Measurements from ENCODE around the gene FOXC1. TPM values are rescaled to one million over a fixed set of nuclear protein-coding genes. Genes with fewer than 3 reads are reported as not detected.

Gene FOXC1
- polyA plus RNA-seq, 2 of the 4 experiments (the other 2 are of a cell fraction), result 3.4 to 4.7 TPM

DNA sequence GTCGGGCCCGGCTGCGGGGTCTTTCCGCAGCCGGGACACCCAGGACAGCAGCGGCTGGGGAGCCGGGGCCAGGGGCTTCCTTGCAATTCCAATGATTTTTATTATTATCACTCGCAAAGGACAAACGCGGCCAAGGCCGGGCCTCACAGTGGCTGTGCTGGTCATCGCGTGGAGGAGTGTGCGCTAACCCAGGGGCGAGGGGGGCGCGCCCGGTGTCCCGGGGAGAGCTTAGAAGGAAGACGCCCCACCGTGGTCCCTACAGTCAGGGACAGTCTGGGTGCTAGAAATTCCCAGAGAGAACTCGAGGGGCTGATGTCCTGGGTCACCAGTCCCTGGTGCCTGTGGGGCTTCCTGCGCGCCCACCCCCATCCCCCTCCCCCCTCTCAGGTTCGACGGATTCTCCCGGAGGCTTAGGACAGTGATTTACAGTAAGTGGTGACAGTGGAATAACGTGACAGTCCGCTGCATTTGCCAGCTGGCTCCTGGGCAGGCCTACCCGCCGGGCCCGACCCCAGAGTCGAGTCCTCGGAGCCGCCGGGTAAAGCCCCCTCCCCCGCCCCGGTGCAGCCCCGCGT, 9.5 kb downstream of the FOXC1 start (continued):
- TF ChIP-seq, protein P1, sequence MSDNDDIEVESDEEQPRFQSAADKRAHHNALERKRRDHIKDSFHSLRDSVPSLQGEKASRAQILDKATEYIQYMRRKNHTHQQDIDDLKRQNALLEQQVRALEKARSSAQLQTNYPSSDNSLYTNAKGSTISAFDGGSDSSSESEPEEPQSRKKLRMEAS (IDR thresholded peaks at IDR 0.05), result no peak
- TF ChIP-seq SREBF2 (IDR thresholded peaks at IDR 0.05) (no peak), FOSB (CRISPR knock-in tag; IDR thresholded peaks at IDR 0.05) (no peak), ZC3H11A (IDR thresholded peaks at IDR 0.05) (no peak), ZNF302 (CRISPR knock-in tag; IDR thresholded peaks at IDR 0.05) (no peak), JUNB (IDR thresholded peaks at IDR 0.05) (no peak), ESRRA (IDR thresholded peaks at IDR 0.05; ENCODE audit: borderline replicate concordance, low read length) (no peak)

DNA sequence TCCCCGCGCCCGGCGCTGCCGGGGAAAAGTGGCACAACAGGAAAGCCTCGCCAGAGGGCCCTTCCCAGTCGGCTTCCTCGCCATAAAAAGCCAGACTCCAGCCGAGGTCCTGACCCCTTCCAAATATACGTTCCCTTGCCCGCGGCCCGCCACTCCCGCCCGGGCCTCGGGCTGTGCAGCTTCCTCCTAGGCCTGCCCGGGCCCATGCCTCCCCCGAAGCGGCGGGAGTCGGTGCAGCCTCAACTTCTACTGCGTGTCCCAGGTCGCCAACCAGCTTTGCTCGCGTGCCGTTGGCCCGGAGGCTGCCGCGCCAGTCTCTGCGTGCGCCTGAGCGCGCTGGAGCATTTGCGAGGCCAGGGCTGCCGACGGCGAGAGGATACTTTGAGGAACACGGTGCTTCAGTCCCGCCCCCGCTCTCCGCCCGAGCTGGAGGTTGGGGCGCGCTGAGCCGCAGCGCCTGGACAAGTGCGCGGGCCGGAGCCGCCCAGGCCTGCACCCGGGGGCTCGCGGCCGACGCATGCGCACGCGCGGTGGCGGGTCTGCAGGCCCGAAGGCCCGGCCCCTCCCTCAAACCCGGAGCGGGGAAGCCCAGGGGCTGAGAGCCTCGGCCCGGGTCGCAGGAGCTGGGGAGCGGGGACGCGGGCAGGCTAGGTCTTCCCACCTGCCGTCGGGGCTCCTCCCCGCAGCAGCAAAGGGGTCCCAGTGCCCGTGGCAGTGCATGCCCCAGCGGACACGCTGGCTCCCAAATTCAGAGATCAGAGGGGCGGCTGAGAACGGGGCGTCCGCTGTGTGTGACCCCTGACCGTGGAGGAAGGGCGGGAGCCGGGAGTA, 10.2 kb downstream of the FOXC1 start:
- 93% methylated on average over 39 of the region's 83 CpGs for WGBS (ENCODE audit: missing lambda C conversion rate)
- no peak for FAIRE-seq

More for the DNA sequence above, 10.2 kb downstream of the FOXC1 start:
- TF ChIP-seq CHD2 (IDR thresholded peaks at IDR 0.05; ENCODE audit: low read length, partially characterized antibody), result no peak
- TF ChIP-seq, protein P2, sequence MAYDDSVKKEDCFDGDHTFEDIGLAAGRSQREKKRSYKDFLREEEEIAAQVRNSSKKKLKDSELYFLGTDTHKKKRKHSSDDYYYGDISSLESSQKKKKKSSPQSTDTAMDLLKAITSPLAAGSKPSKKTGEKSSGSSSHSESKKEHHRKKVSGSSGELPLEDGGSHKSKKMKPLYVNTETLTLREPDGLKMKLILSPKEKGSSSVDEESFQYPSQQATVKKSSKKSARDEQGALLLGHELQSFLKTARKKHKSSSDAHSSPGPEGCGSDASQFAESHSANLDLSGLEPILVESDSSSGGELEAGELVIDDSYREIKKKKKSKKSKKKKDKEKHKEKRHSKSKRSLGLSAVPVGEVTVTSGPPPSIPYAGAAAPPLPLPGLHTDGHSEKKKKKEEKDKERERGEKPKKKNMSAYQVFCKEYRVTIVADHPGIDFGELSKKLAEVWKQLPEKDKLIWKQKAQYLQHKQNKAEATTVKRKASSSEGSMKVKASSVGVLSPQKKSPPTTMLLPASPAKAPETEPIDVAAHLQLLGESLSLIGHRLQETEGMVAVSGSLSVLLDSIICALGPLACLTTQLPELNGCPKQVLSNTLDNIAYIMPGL (CRISPR knock-in tag; IDR thresholded peaks at IDR 0.05; ENCODE audit: borderline replicate concordance), result no peak
- TF ChIP-seq PHF8 (IDR thresholded peaks at IDR 0.05; ENCODE audit: borderline replicate concordance, low read depth), result no peak
- TF ChIP-seq, protein P3, sequence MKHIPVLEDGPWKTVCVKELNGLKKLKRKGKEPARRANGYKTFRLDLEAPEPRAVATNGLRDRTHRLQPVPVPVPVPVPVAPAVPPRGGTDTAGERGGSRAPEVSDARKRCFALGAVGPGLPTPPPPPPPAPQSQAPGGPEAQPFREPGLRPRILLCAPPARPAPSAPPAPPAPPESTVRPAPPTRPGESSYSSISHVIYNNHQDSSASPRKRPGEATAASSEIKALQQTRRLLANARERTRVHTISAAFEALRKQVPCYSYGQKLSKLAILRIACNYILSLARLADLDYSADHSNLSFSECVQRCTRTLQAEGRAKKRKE (CRISPR knock-in tag; IDR thresholded peaks at IDR 0.05; ENCODE audit: low read depth), result no peak
- TF ChIP-seq ZC3H11A (IDR thresholded peaks at IDR 0.05), result no peak
- TF ChIP-seq FOSL2 (IDR thresholded peaks at IDR 0.05), result no peak
- no peak for TF ChIP-seq FOSL2 (CRISPR knock-in tag; IDR thresholded peaks at IDR 0.05)
- no peak for TF ChIP-seq NR3C1 (IDR thresholded peaks at IDR 0.05)
- TF ChIP-seq SMC3 (IDR thresholded peaks at IDR 0.05), result no peak
- TF ChIP-seq SREBF2 (IDR thresholded peaks at IDR 0.05), result no peak
- TF ChIP-seq, protein P4, sequence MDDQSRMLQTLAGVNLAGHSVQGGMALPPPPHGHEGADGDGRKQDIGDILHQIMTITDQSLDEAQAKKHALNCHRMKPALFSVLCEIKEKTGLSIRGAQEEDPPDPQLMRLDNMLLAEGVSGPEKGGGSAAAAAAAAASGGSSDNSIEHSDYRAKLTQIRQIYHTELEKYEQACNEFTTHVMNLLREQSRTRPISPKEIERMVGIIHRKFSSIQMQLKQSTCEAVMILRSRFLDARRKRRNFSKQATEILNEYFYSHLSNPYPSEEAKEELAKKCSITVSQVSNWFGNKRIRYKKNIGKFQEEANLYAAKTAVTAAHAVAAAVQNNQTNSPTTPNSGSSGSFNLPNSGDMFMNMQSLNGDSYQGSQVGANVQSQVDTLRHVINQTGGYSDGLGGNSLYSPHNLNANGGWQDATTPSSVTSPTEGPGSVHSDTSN (IDR thresholded peaks at IDR 0.05), result no peak
- TF ChIP-seq ZNF302 (CRISPR knock-in tag; IDR thresholded peaks at IDR 0.05), result no peak
- no peak for TF ChIP-seq KDM1A (IDR thresholded peaks at IDR 0.05; ENCODE audit: low read depth)
- no peak for TF ChIP-seq CBX8 (IDR thresholded peaks at IDR 0.05)
- no peak for TF ChIP-seq GATA3 (IDR thresholded peaks at IDR 0.05; ENCODE audit: borderline replicate concordance)
- TF ChIP-seq HOXB5 (CRISPR knock-in tag; IDR thresholded peaks at IDR 0.05), result no peak
- no peak for TF ChIP-seq KDM5A (IDR thresholded peaks at IDR 0.05)
- TF ChIP-seq HOXB13 (CRISPR knock-in tag; IDR thresholded peaks at IDR 0.05; ENCODE audit: low read depth), result no peak
- no peak for TF ChIP-seq EHMT2 (IDR thresholded peaks at IDR 0.05; ENCODE audit: low read depth)
- TF ChIP-seq, protein P5, sequence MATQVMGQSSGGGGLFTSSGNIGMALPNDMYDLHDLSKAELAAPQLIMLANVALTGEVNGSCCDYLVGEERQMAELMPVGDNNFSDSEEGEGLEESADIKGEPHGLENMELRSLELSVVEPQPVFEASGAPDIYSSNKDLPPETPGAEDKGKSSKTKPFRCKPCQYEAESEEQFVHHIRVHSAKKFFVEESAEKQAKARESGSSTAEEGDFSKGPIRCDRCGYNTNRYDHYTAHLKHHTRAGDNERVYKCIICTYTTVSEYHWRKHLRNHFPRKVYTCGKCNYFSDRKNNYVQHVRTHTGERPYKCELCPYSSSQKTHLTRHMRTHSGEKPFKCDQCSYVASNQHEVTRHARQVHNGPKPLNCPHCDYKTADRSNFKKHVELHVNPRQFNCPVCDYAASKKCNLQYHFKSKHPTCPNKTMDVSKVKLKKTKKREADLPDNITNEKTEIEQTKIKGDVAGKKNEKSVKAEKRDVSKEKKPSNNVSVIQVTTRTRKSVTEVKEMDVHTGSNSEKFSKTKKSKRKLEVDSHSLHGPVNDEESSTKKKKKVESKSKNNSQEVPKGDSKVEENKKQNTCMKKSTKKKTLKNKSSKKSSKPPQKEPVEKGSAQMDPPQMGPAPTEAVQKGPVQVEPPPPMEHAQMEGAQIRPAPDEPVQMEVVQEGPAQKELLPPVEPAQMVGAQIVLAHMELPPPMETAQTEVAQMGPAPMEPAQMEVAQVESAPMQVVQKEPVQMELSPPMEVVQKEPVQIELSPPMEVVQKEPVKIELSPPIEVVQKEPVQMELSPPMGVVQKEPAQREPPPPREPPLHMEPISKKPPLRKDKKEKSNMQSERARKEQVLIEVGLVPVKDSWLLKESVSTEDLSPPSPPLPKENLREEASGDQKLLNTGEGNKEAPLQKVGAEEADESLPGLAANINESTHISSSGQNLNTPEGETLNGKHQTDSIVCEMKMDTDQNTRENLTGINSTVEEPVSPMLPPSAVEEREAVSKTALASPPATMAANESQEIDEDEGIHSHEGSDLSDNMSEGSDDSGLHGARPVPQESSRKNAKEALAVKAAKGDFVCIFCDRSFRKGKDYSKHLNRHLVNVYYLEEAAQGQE (IDR thresholded peaks at IDR 0.05), result no peak
- no peak for TF ChIP-seq NPAS2 (CRISPR knock-in tag; IDR thresholded peaks at IDR 0.05; ENCODE audit: borderline replicate concordance)
- Histone ChIP-seq H3K4me1 (no peaks in the 10 kb centered on the region), H3K4me3 (no peak overlapping the region), H3K4me2 (no peak overlapping the region), H3K9me3 (no peaks in the 10 kb centered on the region), H3K27ac (no peak overlapping the region)
- POLR2A ChIA-PET, result no interaction called here
- CTCF ChIA-PET, result no interaction called here
- no peak for ATAC-seq
- no peak for DNase-seq (ENCODE audit: low read depth in 1 of 2, low spot score in 1 of 2)
